ENCODE measurements around the gene SURF2.
A peak's percentile ranks its signal among the peaks of the same experiment; 100 is the strongest.

The SURF2 gene

DNA sequence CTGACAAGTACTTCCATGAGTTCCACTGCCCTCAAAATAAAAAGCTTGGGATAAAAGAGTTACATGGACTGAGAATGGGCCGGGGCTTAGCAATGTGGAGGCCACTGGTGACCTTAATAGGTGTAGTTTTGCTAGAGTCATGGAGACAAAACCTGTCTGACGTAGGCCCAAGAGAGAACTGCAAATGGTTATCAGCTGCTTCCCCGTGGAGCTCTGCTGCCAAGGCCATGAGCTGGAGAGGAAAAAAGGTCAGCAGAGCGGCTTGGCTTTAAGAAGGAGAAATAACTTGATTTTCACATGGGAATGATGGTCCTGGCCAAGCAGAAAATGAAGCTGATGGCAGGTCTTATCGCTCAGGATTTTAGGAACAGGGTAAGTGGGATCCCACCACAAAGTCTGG lies 16.7 kb upstream of the SURF2 start:
- no peak for DNase-seq

- DNase-seq = no peak
Observed at GRCh38 chr9:133340256-133340655, 16.1 kb upstream of the SURF2 start.

- no peak for DNase-seq
Observed at GRCh38 chr9:133340916-133341315, 15.4 kb upstream of the SURF2 start.

GRCh38 chr9:133341369-133342068 lies 14.8 kb upstream of the SURF2 start:
- DNase-seq = no peak

GRCh38 chr9:133342069-133342406 lies 14.3 kb upstream of the SURF2 start:
- DNase-seq = no peak

DNA sequence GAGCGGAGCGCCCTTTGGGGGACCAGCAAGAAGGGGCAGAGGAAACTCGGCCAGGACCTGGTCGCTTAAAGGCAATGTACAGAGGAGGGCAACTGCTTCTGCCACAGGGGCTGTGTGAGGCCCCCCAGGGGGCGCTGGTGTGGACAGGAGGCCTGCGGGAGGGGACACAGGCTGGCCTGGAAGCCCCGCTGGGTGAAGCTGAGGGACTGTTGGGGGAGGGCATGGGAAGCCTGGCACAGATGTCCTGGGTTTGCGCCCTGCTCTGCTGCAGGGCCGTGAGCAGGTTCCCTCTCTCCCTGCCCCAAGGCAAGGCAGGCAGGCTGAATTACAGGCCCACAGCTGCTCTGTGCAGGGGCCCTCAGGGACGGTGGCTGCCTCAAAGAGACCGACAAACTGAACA lies 13.8 kb upstream of the SURF2 start:
- no peak for DNase-seq

DNA sequence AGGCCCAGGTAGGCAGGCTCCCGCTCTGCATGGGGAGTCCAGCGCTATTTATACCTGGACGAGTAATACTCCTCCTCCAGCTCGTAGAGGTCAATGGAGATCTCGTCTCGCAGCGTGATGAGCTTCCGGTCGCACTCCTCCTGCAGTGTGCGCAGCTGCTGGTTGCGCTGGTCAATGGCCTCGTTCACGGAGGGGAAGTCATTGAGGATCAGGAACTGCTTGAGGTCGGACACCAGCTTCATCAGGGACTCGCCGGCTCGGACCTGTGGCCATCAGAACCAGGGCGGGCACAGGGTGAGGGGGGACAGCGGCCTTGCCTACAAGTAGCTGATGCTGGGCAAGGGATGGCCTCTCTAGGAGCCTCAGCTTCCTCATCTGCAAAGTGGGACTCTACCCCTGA lies 12.3 kb upstream of the SURF2 start:
- DNase-seq = no peak

GRCh38 chr9:133344979-133345378 lies 11.4 kb upstream of the SURF2 start:
- DNase-seq = no peak

GRCh38 chr9:133345596-133345995 lies 10.8 kb upstream of the SURF2 start:
- DNase-seq = no peak

DNA sequence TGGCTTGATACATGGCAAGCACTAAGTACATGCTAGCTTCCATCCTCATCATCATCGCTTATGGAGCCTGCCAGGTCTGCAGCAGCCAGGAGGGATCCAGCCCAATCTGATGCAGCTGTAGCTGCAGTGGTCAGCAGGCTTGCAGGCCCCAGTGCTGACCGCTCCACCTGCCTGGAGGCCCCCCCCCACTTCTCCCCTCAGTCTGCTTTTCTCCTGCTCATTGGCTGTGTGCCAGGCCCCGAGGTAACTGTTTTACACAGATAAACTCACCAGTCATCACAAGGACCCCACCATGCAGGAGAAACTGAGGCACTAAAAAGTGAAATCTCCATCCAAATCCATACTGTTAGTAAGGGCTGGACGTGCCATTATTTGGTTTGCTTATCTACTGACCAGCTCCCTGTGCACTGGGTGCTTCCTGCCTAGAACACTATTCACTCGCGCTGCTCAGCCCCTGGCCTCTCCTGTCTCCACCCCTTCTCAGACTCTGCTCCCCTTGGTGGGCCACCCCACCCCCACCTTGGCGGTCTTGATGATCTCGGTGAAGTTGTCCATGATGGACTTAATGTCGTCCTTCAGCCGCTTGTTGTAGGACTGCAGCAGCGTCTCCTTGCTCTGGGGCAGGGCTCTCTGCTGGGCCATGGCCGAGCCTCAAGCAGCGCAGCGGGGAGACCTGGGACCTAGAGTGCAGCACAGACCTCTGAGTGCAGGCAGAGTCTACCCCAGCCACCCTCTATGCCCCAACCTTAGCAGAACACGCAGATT lies 10.1 kb upstream of the SURF2 start:
- no peak for DNase-seq

DNA sequence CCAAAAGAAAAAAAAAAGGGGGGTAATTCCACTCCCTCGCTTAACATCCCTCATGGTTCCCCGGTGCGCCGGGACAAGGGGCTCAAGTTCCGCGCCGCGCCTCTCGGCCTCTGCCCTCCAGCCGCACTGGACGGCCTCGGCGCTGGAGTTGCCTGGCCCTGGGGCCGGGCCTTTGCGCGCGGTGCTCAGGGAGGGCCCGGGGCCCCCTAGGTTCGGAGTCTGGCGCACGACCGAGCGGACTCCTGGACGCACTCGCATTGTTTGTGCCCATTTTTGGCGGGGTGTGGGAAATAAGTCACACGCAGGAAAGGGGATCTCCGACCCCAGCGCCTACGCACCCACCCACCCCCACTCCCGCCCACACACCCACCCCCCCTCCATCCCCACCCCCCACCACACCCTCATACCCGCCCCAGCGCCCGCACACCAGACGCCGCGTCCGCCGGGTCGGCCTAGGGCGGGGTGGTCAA lies 8.8 kb upstream of the SURF2 start:
- DNase-seq = no peak

DNA sequence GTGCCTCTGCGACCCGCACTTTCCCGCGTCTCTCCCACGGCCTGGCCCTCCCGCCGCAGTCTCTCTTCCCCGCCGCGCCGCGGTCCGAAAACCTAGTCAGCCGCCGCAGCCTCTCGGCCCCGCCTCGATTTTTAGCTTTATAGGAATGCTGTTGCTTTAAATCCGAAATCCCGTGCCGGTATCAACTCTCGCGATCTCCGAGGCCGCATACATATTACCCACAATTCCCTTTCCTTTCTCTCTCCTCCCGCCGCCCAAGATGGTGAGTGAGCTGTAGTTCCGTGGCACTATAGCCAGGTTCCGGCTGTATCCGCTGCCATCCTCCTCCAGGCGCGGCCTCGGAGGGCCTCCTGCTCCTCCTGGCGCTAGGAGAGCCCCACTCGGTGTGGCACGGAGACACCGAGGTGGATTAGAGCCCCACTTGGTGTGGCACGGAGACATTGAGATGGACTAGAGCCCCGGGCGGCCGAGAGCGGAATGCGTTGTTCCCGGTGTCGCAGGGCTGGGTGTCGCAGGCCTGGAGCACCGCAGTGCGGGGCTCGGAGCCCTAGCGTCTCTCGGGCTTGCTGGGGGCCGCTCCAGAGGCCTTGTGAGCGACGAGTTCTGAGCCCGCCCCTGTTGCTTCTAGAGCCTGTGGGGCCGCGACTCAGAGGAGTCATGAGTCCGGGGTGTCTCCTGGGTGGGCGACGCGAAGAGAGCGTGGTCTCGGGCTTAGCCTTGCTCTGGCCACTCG lies 8.2 kb upstream of the SURF2 start, which contains the start of the genes MED22 and RPL7A:
Gene MED22 (minus strand): TSS at position 147 of the 733 bp plus-strand sequence. CDS start 1,469 bp downstream, outside the sequence.
Gene RPL7A (plus strand): TSS at position 234 of the 733 bp plus-strand sequence. CDS start 26 bp downstream, at position 260.
- peak; percentile 89 for DNase-seq

DNA sequence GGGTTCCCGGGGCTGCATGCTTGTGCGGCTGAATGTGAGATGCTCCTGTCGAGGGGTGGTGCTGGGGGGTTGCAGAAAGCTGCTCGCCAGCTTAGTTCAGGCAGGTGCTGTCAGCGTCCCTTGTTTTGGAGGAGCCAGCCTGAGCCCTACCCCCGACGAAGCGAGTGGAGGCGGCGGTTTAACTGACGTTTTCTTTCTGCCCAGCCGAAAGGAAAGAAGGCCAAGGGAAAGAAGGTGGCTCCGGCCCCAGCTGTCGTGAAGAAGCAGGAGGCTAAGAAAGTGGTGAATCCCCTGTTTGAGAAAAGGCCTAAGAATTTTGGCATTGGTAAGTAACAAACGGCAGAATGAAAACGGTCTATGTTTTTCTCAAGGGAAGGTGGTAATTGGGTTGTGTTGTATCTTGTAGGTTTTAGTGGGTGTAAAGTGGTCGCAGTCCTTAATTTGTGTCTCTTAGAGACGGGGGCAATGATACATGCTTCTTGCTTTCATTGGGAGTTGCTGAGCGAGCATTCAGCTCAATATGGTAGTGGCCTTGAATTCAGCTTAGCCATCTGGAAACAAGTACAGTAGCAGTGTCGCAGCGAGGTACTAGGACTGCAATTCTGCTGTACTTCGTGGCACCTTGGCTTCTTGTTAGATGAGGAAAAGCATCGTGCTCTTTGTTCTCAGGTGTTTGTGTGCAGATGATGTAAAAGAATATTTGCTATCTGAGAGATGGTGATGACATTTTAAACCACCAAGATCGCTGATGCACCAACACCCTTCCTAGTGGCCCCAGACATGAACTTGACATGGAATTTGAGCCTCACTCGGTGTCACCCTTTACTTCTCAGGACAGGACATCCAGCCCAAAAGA lies 7.4 kb upstream of the SURF2 start:
- DNase-seq = no peak

DNA sequence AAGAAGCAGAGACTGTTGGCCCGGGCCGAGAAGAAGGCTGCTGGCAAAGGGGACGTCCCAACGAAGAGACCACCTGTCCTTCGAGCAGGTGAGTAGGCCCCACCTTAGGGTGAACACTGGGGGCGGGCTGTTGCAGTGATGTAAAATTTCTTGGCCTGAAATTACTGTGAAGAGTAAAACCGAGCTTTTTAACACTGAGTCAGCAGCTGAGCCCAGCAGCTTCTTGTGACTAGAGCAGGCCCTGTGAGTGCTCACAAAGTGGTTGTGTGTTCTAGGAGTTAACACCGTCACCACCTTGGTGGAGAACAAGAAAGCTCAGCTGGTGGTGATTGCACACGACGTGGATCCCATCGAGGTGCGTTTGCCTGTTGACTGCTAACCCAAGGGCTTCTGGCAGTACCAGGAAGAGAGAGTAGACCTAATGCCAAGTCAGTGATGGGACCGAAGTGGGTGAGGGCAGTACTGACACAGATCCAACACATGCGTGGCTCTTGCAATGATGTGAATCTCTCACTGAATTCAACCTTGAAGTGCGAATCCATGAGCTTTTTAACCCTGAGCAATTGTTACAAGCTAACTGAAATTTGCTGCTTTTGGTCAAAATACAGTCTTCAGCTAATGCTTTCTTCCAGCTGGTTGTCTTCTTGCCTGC lies 6.3 kb upstream of the SURF2 start:
- DNase-seq = no peak

DNA sequence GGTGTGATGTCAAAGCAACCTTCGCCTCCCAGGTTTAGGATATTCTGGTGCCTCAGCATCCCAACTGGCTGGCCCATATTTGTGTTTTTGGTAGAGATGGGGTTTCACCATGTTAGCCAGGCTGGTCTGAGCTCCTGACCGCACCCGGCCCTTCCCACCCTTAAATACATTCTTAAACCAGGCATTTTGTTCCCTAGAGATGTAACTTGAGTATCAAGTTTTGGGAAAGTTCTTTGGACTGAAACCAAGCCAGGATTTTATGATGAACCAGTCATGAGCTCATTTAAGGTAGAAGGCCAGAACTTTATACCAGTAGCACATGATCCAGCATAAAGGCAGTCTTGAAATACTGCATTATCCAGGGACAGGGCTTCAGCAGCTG lies 4.8 kb upstream of the SURF2 start:
- DNase-seq = no peak

- DNase-seq = no peak
Observed at GRCh38 chr9:133351908-133352634, 4.3 kb upstream of the SURF2 start.

GRCh38 chr9:133352635-133353340 lies 3.6 kb upstream of the SURF2 start:
- no peak for DNase-seq

- no peak for DNase-seq
Observed at GRCh38 chr9:133353548-133353947, 2.8 kb upstream of the SURF2 start.

DNA sequence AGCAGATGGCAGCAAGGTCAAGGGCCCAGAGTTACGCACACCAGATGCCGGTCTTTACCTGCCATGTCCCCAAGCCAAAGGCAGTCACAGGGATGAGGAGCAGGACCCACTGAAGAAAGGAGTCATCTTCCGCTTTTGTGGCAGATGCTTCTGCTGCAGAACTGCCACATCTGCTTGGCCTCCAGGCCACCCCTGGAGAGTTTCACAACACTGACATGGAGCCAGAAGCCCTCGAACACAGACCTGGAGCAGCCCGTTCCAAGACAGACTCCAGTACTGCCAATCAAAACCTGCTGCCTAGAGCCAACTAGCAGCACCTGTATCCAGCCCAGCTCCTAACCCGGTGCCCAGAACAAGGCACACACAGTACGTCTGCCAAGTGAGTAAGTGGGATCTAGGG lies 1.6 kb upstream of the SURF2 start:
- DNase-seq = no peak

DNA sequence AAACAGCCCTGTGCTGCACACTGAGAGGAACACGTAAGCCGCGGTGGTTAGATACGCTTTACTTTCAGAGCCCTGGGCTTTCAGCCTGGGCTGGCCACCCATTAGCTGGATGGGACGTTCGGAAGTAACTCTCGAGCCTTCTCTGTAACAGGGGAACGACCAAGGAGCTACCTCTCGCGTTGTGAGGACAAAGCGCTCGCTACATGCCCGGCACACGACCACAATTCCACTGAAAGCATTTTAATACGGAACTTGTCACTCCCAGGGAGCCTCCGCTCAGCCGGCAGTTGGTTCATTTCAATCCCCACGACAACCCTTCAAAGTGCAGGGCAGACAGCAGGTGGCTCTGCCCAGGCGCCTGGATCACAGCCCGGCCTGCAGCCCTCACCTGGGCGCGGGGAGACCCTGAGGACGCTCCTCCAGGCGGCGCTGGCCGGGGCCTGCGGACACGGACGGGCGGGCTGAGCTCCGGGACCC lies 431 bp upstream of the SURF2 start:
- no peak for DNase-seq

- no peak for DNase-seq
Observed at GRCh38 chr9:133357656-133358055, 1.3 kb downstream of the SURF2 start.
